GM06990 (cell line): ENCODE results near the gene EML6.

Experiments
- DNase-seq: peaks from one replicate; pipeline ENCODE4 v3.0.0-alpha.2; 2011; ENCODE audit not compliant: insufficient read length; ENCODE audit errors: extremely low read depth
- H3K27me3 ChIP-seq: replicated peaks from 2 replicates; pipeline ENCODE4 v1.6.0; 2011; ENCODE audit warnings: low read length; ENCODE audit not compliant: control insufficient read depth, insufficient read depth
- H3K36me3 ChIP-seq: 2 replicates; pipeline ENCODE4 v1.5.1; 2011; ENCODE audit warnings: low read length; ENCODE audit not compliant: control insufficient read depth, insufficient read depth
- H3K4me3 ChIP-seq: replicated peaks from 2 replicates; pipeline ENCODE4 v1.5.1; 2011; ENCODE audit warnings: low read depth, mild to moderate bottlenecking, control low read depth, low read length
- TF ChIP-seq, protein P1 (sequence below): IDR thresholded peaks from 2 replicates; pipeline ENCODE4 v1.5.1; 2011; ENCODE audit warnings: low read length, control low read depth, mild to moderate bottlenecking, inconsistent platforms; ENCODE audit not compliant: insufficient read depth, poor library complexity, severe bottlenecking

The EML6 gene

DNA sequence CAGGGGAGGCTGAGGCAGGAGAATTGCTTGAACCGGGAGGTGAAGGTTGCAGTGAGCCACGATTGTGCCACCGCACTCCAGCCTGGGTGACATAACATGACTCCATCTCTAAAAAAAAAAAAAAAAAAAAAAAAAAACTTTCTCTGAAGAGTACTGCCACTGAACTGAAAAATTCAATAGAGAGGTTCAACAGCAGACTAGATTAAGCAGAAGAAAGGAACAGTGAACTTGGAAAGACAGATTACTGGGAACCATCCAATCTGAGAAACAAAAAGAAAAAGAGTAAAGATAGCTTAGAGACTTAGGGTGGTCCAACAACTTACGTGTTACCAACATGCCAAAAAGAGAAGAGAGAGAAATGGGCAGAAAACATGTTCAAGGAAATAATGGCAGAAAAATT lies 138.8 kb downstream of the EML6 start:
- H3K36me3 ChIP-seq, result no peaks in the 10 kb centered on the region
- DNase-seq, result no peak
- H3K27me3 ChIP-seq, result no peaks in the 10 kb centered on the region
- TF ChIP-seq, protein P1, sequence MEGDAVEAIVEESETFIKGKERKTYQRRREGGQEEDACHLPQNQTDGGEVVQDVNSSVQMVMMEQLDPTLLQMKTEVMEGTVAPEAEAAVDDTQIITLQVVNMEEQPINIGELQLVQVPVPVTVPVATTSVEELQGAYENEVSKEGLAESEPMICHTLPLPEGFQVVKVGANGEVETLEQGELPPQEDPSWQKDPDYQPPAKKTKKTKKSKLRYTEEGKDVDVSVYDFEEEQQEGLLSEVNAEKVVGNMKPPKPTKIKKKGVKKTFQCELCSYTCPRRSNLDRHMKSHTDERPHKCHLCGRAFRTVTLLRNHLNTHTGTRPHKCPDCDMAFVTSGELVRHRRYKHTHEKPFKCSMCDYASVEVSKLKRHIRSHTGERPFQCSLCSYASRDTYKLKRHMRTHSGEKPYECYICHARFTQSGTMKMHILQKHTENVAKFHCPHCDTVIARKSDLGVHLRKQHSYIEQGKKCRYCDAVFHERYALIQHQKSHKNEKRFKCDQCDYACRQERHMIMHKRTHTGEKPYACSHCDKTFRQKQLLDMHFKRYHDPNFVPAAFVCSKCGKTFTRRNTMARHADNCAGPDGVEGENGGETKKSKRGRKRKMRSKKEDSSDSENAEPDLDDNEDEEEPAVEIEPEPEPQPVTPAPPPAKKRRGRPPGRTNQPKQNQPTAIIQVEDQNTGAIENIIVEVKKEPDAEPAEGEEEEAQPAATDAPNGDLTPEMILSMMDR, result no peak
- no peak overlapping the region for H3K4me3 ChIP-seq

- no peak for DNase-seq
- no peaks in the 10 kb centered on the region for H3K36me3 ChIP-seq
- H3K4me3 ChIP-seq, result no peak overlapping the region
- H3K27me3 ChIP-seq, result no peaks in the 10 kb centered on the region
- TF ChIP-seq, protein P1, result no peak
These were observed 139.3 kb downstream of the EML6 start for GRCh38 chr2:54862742-54863141.

- no peak for DNase-seq
- no peaks in the 10 kb centered on the region for H3K27me3 ChIP-seq
- H3K36me3 ChIP-seq, result no peaks in the 10 kb centered on the region
- H3K4me3 ChIP-seq, result no peak overlapping the region
- TF ChIP-seq, protein P1, result no peak
These were observed 140.2 kb downstream of the EML6 start for GRCh38 chr2:54863660-54864059.

DNA sequence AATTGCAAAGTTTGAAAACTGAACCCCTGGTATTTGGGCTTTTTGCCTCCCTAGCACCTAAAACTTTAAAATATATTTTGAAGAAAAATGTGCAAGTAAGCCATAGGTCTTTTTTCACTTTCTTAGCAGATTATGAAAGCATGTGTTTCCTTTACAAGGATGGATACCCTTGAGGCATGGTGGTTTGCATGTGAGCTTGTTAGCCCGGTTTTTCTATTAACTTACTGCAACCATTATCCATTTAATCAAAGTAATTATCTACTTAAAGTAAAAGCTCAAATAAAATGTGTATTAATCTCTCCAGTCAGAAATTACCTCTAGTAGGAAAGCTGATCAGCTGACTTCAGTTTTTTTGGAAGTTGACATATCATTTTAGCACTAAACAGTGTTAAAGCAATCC lies 140.6 kb downstream of the EML6 start:
- Histone ChIP-seq H3K4me3 (no peak overlapping the region), H3K27me3 (no peaks in the 10 kb centered on the region), H3K36me3 (no peaks in the 10 kb centered on the region)
- DNase-seq, result no peak
- TF ChIP-seq, protein P1, result no peak

DNA sequence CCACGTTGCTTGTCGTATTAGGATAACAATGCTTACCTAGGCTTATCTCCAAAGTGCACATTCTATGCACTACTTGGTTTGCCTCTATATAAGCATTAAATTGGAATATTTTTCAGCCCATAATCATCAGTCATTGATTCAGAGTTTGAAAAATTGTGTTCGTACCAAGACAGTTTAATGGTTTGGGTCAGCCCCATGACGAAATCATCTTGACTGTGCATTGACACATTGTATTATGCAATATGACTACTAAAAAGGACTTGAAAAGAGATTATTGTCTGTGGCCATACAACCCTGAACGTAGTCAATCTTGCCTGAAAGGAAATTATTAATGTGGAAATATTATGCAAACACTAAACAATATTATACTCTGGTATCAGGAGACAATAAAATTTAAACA lies 141.3 kb downstream of the EML6 start:
- TF ChIP-seq, protein P1, result no peak
- DNase-seq, result no peak
- Histone ChIP-seq H3K4me3 (no peak overlapping the region), H3K27me3 (no peaks in the 10 kb centered on the region), H3K36me3 (no peaks in the 10 kb centered on the region)

DNA sequence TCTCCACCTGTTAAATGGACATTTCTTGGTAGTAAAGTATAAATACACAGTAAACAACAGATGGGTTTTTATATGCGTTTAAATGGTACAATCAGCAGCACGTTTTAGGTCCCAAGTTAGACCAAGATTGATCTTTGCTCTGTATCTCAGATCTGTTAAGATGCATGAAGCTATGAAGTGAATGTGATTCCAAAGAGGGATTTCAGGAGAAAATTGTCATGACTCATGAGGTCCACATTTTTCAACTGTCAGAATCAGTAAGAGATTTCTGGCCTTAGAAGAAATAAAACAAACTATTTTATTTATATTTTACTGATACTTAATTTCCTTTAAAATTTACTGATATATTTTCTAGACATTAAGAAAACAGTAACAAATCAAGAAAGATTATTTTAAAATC lies 142.7 kb downstream of the EML6 start:
- H3K36me3 ChIP-seq, result no peaks in the 10 kb centered on the region
- TF ChIP-seq, protein P1, result no peak
- DNase-seq, result no peak

More for the DNA sequence above, 142.7 kb downstream of the EML6 start:
- H3K4me3 ChIP-seq, result no peak overlapping the region
- H3K27me3 ChIP-seq, result no peaks in the 10 kb centered on the region
